ENCODE data around the gene OBSCN. TPM values are rescaled to one million over a fixed set of nuclear protein-coding genes. Genes with fewer than 3 reads are reported as not detected.

Gene OBSCN
- total and polyA plus RNA-seq, 10 of the 15 experiments (the other 5 are each of a cell fraction or from before 2014, with no cell fraction given): 0.01 to 0.36 (median 0.08) TPM; not detected in 2

DNA sequence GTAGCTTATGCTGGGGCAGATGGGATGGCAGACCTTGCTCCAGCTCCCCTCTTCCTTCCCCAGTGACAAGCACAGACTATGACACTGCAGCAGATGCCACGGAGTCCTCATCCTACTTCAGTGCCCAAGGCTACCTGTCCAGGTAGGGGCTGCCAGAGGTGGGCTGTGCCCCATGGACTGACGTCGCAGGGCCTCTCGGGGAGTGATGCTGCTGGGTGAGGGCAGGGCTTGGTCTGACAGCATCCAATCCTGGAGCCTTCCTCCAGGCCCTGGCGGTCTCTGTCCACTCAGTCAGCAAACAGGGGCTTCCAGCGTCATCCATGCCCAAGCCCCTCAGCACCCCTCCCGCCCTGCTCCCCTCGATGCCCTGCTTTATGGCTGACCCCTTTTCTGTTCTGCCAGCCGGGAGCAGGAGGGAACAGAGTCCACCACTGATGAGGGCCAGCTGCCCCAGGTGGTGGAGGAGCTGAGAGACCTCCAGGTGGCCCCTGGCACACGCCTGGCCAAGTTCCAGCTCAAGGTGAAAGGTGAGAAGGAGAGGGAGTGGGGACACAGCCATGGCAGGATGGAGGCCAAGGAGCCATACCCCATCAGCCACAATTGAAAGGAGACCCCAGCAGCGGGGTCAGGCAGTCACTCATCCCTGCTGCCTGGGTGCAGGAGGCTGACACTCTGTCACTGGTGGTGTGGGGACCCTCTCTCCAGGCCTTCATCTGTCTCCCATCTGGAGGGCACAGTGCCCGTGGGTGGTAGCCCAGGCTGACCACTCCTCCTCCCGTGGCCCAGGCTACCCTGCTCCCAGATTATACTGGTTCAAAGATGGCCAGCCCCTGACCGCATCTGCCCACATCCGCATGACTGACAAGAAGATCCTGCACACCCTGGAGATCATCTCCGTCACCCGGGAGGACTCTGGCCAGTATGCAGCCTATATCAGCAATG lies 125.2 kb downstream of the OBSCN start:
- intact Hi-C loops (cut with micrococcal nuclease; ENCODE audit: unreplicated experiment) (no loop called here), in situ Hi-C loops (cut with MboI) (no loop called here)
- ChIA-PET RAD21 (ENCODE audit: unreplicated experiment) (no interaction called here), CTCF (no interaction called here), SMC1A (ENCODE audit: uncharacterized antibody, unreplicated experiment) (no interaction called here), POLR2A (no interaction called here)
- DNase-seq (ENCODE audit: low read depth, low spot score) (no peak), ATAC-seq (no peak), FAIRE-seq (no peak)
- Histone ChIP-seq H3K4me2 (ENCODE audit: control insufficient read depth, insufficient read depth) (no peak overlapping the region), H4K20me1 (ENCODE audit: control insufficient read depth, insufficient read depth) (no peaks in the 10 kb centered on the region), H3K4me1 (ENCODE audit: control insufficient read depth, insufficient read depth, low read length) (no peaks in the 10 kb centered on the region), H3K9ac (ENCODE audit: control insufficient read depth, insufficient read depth, low read length) (no peak overlapping the region), H3K27me3 (replicated peaks in 1 of 2; ENCODE audit: control insufficient read depth in 2 of 2, insufficient read depth in 2 of 2, low read length in 1 of 2) (no peaks in the 10 kb centered on the region), H3K27ac (ENCODE audit: control insufficient read depth, insufficient read depth) (no peak overlapping the region), H3K9me3 (replicated peaks; ENCODE audit: control insufficient read depth, insufficient read depth, low read length) (no peaks in the 10 kb centered on the region), H3K79me2 (ENCODE audit: control insufficient read depth, insufficient read depth, low read length) (no peaks in the 10 kb centered on the region), H2AFZ (ENCODE audit: control insufficient read depth, low read depth, low read length) (no peak overlapping the region), H3K36me3 (ENCODE audit: control insufficient read depth in 2 of 2, insufficient read depth in 2 of 2, low read length in 1 of 2) (no peaks in the 10 kb centered on the region), H3K4me3 (no peak overlapping the region)
- BruUV-seq (replicated peaks): no TSS peak
- TF ChIP-seq MTA3 (IDR thresholded peaks at IDR 0.05; ENCODE audit: borderline replicate concordance, low read length) (no peak), SIN3A (IDR thresholded peaks at IDR 0.05; ENCODE audit: low read depth, low read length) (no peak), HDGF (IDR thresholded peaks at IDR 0.05) (no peak), POU2F2 (IDR thresholded peaks at IDR 0.05; ENCODE audit: borderline replicate concordance, low read depth, low read length) (no peak), CHD2 (IDR thresholded peaks at IDR 0.05; ENCODE audit: borderline replicate concordance, low read depth, low read length) (no peak), KDM1A (IDR thresholded peaks at IDR 0.05; ENCODE audit: borderline replicate concordance) (no peak), BACH1 (IDR thresholded peaks at IDR 0.05; ENCODE audit: borderline replicate concordance) (no peak), NRF1 (conservative IDR thresholded peaks at IDR 0.05; ENCODE audit: low read depth, low read length) (no peak)
- TF ChIP-seq, protein P1, sequence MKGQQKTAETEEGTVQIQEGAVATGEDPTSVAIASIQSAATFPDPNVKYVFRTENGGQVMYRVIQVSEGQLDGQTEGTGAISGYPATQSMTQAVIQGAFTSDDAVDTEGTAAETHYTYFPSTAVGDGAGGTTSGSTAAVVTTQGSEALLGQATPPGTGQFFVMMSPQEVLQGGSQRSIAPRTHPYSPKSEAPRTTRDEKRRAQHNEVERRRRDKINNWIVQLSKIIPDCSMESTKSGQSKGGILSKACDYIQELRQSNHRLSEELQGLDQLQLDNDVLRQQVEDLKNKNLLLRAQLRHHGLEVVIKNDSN (IDR thresholded peaks at IDR 0.05; ENCODE audit: borderline replicate concordance, extremely low read length, insufficient read depth, low read depth, low read length): no peak
- TF ChIP-seq, protein P2, sequence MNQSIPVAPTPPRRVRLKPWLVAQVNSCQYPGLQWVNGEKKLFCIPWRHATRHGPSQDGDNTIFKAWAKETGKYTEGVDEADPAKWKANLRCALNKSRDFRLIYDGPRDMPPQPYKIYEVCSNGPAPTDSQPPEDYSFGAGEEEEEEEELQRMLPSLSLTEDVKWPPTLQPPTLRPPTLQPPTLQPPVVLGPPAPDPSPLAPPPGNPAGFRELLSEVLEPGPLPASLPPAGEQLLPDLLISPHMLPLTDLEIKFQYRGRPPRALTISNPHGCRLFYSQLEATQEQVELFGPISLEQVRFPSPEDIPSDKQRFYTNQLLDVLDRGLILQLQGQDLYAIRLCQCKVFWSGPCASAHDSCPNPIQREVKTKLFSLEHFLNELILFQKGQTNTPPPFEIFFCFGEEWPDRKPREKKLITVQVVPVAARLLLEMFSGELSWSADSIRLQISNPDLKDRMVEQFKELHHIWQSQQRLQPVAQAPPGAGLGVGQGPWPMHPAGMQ (IDR thresholded peaks at IDR 0.05; ENCODE audit: borderline replicate concordance): no peak
- TF ChIP-seq, protein P3, sequence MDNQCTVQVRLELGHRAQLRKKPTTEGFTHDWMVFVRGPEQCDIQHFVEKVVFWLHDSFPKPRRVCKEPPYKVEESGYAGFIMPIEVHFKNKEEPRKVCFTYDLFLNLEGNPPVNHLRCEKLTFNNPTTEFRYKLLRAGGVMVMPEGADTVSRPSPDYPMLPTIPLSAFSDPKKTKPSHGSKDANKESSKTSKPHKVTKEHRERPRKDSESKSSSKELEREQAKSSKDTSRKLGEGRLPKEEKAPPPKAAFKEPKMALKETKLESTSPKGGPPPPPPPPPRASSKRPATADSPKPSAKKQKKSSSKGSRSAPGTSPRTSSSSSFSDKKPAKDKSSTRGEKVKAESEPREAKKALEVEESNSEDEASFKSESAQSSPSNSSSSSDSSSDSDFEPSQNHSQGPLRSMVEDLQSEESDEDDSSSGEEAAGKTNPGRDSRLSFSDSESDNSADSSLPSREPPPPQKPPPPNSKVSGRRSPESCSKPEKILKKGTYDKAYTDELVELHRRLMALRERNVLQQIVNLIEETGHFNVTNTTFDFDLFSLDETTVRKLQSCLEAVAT (IDR thresholded peaks at IDR 0.05): no peak
- TF ChIP-seq, protein P4, sequence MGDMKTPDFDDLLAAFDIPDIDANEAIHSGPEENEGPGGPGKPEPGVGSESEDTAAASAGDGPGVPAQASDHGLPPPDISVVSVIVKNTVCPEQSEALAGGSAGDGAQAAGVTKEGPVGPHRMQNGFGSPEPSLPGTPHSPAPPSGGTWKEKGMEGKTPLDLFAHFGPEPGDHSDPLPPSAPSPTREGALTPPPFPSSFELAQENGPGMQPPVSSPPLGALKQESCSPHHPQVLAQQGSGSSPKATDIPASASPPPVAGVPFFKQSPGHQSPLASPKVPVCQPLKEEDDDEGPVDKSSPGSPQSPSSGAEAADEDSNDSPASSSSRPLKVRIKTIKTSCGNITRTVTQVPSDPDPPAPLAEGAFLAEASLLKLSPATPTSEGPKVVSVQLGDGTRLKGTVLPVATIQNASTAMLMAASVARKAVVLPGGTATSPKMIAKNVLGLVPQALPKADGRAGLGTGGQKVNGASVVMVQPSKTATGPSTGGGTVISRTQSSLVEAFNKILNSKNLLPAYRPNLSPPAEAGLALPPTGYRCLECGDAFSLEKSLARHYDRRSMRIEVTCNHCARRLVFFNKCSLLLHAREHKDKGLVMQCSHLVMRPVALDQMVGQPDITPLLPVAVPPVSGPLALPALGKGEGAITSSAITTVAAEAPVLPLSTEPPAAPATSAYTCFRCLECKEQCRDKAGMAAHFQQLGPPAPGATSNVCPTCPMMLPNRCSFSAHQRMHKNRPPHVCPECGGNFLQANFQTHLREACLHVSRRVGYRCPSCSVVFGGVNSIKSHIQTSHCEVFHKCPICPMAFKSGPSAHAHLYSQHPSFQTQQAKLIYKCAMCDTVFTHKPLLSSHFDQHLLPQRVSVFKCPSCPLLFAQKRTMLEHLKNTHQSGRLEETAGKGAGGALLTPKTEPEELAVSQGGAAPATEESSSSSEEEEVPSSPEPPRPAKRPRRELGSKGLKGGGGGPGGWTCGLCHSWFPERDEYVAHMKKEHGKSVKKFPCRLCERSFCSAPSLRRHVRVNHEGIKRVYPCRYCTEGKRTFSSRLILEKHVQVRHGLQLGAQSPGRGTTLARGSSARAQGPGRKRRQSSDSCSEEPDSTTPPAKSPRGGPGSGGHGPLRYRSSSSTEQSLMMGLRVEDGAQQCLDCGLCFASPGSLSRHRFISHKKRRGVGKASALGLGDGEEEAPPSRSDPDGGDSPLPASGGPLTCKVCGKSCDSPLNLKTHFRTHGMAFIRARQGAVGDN (IDR thresholded peaks at IDR 0.05): no peak
- 28% methylated on average over 17 of the region's 17 CpGs for WGBS (ENCODE audit: insufficient coverage, insufficient replicate concordance, low lambda C conversion rate, missing lambda C conversion rate)
